Measurements from ENCODE around the gene CLCA4.
"Not testable (repeated sequence)": the region's sequence is repeated elsewhere in the genome, so short reads cannot be mapped to it uniquely, and the experiment has no call there.

The CLCA4 gene

GRCh38 chr1:86546787-86547221, at the start of gene CLCA4:
TSS of gene CLCA4 (plus strand) at chr1:86547078. CDS start at chr1:86547120, 42 bp downstream.
- DNase-seq = no peak

- no peak for DNase-seq
These were observed 48.6 kb upstream of the CLCA4 start for GRCh38 chr1:86498281-86498680.

- DNase-seq = peak; percentile 40
These were observed 46.8 kb upstream of the CLCA4 start for GRCh38 chr1:86499987-86500593.

- DNase-seq = no peak
These were observed 46.2 kb upstream of the CLCA4 start for GRCh38 chr1:86500714-86501113.

- DNase-seq = not testable (repeated sequence)
These were observed 44.7 kb upstream of the CLCA4 start for GRCh38 chr1:86502125-86502646.

- no peak for DNase-seq
These were observed 44.0 kb upstream of the CLCA4 start for GRCh38 chr1:86502721-86503405.

- DNase-seq = no peak
These were observed 43.3 kb upstream of the CLCA4 start for GRCh38 chr1:86503406-86504136.

GRCh38 chr1:86504137-86504479, 42.8 kb upstream of the CLCA4 start:
- no peak for DNase-seq

- DNase-seq = no peak
These were observed 41.8 kb upstream of the CLCA4 start for GRCh38 chr1:86504895-86505563.

GRCh38 chr1:86505564-86505902, 41.3 kb upstream of the CLCA4 start:
- no peak for DNase-seq

GRCh38 chr1:86507935-86508582, 38.8 kb upstream of the CLCA4 start:
- no peak for DNase-seq

- no peak for DNase-seq
These were observed 38.3 kb upstream of the CLCA4 start for GRCh38 chr1:86508583-86508969.

GRCh38 chr1:86515597-86515996, 31.3 kb upstream of the CLCA4 start:
- DNase-seq = no peak

- no peak for DNase-seq
These were observed 30.5 kb upstream of the CLCA4 start for GRCh38 chr1:86516335-86516734.

GRCh38 chr1:86517336-86517735, 29.5 kb upstream of the CLCA4 start:
- DNase-seq = no peak

- no peak for DNase-seq
These were observed 25.9 kb upstream of the CLCA4 start for GRCh38 chr1:86520789-86521521.

- no peak for DNase-seq
These were observed 25.4 kb upstream of the CLCA4 start for GRCh38 chr1:86521522-86521891.

GRCh38 chr1:86522240-86522639, 24.6 kb upstream of the CLCA4 start:
- DNase-seq = no peak

- DNase-seq = no peak
These were observed 23.1 kb upstream of the CLCA4 start for GRCh38 chr1:86523670-86524354.

GRCh38 chr1:86527306-86527705, 19.6 kb upstream of the CLCA4 start:
- DNase-seq = no peak

GRCh38 chr1:86530211-86530845, 16.6 kb upstream of the CLCA4 start:
- DNase-seq = no peak

Measured in amniotic stem cell (primary cell).